Measurements from ENCODE around the gene ACTN1.
A peak's percentile ranks its signal among the peaks of the same experiment; 100 is the strongest.
"Not testable (repeated sequence)": the region's sequence is repeated elsewhere in the genome, so short reads cannot be mapped to it uniquely, and the experiment has no call there.

Gene ACTN1

DNA sequence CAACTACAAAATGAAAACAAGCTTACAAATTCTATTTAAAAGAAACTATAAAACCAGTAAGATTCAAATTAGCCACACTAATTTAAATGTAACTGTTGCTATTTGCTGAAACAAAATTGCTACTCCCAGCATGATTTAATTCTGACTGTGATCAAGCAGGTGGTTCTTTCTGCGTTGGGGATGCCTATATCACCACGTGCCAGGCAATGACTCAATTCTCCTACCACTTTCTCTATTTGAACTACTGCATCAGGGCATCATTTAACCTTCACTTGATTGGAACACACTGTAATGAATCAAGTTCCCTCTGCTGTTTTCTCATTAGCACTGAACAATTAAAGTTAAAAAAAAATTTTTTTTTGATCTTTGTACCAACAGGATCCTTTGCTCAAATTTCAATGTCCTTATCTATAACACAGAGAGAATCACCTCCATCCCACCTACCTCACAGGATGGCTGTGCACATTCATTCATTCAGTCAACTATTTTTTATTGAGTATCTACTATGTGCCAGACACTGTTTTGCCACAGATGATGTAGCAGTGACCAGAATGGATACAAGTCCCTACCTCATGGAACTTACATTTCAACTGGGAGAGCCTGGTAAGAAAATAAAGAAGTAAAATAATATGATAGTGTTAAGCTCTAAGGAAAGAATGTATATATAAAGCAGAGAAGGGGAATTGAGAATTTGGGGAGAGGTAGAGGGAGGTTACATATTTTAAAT is 8.0 kb upstream of the ACTN1 start:
- DNase-seq (ENCODE audit: low read depth, low spot score), result no peak

DNA sequence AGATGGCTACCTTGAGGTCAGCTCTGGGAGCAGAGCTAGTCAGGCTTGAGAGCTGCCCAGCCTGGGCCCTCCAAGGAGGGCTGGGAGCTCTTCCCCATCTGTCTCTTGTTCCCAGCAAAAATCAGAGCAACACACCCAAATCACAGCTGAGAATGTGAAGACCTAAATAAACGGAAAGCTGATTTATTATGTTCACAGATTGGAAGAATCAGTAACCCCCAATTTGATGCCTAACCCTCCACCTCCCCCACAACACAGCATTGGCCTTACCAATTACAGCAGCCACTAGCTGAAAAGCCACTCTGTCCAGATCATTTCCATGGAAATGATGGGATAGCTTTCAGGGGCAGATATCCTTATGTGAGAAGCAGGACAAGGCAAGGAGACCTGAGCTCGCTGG is 7.1 kb upstream of the ACTN1 start:
- DNase-seq (ENCODE audit: low read depth, low spot score), result no peak

DNA sequence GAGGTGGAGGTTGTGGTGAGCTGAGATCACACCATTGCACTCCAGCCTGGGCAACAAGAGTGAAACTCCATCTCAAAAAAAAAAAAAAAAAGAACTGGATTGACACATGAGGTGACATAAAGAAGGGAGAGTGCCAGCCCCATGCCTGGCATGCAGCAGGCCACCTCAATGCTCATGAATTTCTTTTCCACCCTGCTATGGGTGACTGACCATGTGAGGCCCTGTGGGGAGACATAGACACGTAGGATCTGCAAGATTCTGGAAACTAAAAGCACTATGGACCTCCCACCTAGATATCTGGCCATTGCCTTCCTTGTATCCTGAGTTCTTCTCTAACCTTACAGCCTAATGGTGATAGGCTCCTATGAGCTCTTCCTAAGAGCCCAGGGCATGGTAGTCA is 5.6 kb upstream of the ACTN1 start:
- DNase-seq (ENCODE audit: low read depth, low spot score), result no peak

DNA sequence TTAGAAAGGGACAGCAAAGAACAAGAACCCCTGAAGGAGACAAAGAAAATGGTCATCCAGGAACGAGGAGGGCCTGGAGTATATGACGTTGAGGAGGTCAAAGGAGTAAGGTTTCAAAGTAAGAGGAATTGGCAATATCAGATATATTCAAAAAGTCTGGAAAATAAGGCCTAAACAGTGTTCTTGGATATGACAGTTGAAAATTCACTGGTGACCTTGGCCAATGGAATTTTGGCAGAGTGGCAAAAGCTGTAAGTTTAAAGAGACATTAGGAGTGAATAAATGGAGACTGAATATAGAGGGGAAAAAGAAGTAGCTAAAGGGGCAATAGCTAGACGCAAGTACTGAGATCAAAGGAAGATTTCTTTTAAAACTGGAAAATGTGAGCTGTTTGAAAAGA is 4.1 kb upstream of the ACTN1 start:
- no peak for DNase-seq (ENCODE audit: low read depth, low spot score)

DNA sequence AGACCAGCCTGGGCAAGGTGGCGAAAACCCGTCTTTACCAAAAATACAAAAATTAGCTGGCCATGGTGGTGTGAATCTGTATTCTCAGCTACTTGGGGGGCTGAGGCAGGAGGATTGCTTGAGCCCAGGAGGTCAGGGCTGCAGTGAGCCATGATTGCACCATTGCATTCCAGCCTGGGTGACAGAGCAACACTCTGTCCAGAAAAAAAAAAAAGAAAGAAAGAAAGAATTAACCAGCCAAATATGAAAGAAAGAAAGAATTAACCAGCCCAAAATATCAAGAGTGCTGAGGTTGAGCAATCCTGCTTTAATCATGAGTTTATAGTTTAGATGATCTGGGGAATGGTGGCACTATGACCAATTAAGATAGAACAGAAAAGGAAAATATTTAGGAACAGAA is 3.5 kb upstream of the ACTN1 start:
- DNase-seq (ENCODE audit: low read depth, low spot score), result no peak

DNA sequence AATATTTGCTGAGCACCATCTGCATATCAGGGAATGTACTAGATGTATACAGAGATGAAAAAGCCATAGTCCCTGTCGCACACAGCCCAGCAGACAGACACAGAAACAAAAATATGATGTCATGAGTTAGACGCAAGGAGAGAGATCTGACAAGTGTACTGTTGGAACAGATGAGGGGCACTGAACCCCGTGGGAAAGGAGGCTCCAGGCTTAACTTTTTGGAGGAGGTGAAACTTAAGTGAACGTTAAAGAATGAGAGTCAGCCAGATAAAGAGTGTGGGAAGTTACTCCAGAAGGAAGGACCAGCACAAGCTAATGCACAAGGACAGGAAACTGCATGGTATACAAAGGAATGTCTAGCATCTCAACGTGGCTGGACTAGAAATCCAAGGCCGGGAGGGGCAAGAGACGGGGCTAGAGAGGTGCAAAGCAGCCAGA is 2.5 kb upstream of the ACTN1 start:
- no peak for DNase-seq (ENCODE audit: low read depth, low spot score)

DNA sequence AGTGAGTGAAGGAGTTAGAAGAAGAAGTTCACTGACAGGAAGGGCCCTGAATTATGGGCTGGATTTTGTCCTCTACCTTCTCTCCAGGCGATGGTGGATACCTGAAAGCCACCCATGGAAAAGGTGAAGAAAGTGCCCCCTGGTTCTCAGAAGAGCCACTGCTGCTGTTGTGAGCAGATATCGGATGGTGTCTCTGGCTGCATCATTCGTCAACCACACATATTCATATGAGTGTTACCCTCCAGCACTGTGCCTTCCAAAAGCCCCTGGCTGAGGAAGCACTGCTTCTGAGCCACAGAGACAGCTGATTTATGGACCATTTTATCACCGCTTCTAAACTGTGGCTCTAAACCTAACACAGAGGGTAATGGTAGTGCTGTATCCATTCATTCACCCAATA is 2.0 kb upstream of the ACTN1 start:
- DNase-seq (ENCODE audit: low read depth, low spot score), result no peak

DNA sequence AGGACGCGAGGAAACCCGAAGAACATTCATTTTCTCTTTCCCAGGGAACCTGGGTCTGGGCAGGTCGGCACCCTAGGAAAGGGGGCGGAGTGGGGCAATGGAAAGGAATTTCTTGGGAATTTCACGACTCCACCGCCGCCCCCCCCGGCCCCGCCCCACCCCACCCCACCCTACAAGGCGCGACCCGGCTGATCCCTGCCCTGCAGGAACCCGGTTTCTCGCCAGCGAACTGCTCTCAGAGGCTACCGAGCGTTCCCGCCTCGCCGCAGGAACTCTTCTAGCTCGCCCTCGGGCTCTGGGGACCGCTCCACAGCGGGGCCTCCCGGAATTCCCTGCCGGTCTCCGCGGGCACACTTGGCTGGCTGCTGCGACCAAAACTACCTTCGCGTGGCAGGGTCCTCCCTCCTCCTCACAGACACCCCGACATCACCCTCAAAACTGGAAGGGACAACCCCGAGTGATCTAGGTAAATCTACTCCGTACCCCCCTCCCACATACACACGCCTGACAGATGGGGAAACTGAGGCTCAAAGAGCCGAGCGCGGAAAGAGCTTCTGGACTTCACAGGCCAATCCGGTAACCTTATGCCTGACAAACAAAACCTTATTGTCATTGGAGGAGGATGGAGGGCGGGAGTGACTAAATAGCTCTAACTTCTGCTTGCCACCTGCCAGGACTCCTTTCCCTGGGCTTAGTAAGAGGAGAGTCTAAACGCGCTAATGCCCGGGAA is 785 bp upstream of the ACTN1 start:
- DNase-seq (ENCODE audit: low read depth, low spot score), result peak; percentile 67

DNA sequence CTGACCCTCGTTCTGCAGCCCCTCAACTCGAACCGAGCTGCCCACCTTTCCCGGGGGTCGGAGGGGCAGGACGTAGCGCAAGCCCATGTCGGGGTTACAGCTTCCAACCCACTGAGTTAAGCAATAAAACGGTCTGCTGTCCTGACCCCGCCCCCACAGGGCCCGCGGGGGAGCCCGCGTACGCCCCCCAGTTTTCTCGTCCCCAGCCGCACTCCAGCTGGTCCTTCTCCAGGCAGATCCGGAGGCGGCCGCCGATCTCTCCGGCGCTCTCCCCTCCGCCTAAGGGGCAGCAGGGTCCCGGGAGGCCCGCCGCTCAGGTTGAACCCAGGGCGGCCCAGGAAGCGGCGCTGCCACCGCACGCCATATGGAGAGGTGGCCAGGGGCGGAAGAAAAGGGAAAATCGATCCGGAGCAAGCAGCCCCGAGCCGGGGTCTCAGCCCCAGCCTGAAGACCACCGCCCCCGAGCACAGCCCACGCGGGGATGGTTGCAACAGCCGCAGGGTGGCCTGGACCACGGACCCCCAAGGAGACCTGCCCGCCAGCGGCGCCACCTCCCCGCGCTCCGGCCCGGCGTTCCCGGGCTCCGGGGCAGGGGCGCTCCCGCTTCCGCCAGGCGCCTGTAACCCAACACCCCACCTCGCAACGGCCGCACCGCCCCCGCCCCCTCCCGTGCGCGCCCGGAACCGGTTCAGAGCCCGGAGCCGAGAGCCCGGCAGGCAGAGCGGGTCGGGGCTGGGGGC is 760 bp downstream of the ACTN1 start:
- no peak for DNase-seq (ENCODE audit: low read depth, low spot score)

DNA sequence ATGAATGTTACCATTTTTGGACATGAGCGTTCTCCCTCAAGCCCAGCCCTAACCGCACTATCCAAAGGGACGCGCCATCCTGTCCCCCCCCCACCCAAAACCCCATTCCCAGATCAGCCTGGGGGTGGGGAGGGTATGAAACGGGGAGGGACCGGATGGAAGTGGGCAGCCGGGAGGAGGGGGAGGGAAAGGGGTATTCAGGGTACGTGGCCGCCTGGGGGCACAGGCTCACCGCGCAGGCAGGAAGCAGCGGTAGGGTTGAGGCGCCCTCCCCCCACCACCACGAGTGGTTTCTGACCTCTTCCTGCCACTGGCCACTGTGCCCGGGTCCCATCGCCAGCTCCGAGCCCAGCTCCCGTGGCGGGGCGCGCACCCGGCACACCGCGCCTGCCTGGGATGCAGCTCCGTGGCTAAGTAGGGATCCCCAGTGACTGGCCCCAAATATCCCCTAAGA is 1.4 kb downstream of the ACTN1 start:
- DNase-seq (ENCODE audit: low read depth, low spot score), result no peak

DNA sequence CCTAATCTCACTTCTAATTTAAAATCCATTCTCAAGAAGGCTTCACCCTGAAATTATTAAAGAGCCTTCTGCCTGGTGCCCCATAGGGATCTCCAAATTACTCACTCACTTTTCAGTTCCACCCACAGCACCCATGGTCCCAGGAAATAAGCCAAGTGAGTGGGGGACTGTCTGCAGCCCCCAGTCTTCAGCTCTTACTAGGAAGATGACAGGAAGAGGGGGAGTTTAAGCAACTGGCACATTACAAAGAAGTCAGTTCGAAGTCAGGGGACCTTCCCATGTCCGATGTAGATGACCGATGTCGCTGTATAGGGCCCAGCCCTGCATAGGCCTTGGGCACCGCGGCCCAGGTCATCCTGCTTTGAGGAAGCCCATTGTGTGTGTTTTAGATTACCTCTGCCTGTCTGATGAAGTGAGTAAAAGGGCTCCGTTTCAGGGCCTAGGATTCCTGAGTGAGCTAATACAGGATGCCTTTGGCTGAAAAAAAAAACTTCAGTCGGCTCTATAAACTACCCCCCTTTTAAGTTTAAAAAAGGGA is 1.9 kb downstream of the ACTN1 start:
- DNase-seq (ENCODE audit: low read depth, low spot score), result no peak

DNA sequence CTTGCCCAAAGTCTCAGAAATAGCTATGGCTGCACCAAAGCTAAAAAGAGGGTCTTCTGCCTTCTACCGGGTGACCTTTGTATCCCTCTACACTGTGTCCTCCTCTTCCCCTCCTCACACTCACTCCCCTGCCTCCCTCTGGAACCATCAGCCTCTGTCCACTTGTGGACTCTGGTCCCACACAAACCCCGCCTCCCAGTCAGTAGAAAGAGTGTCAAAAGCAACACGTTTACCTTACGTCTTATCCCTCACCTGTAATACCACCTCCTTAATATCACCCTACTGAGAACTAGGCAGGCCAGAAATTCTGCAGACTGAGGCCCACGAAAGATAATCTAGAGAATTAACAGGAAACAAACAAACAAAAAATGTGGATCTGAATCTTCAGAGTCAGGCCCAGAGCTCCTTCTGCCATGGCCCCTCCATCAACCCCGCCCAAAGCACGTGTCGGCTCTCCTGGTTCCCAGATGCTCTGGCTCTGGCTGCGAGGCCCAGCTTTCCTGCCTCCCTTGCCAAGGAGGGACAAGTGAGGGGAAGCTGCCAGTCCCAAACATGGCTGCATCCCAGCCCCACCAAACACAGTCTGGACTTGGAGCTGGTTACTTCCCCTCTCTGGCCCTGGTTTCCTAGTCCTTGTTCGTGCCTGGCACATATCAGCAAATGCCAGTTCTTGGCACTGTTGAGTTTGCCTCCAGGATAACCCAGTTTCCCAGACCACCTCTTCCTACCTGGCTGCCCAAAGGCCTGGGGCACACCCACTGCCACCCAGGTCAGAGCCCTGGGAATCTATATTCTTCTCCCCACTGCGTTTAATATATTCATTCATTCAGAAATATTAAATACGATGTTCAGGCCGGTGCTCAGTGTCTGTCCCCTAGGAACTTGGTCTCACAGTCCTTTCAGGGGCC is 2.7 kb downstream of the ACTN1 start:
- no peak for DNase-seq (ENCODE audit: low read depth, low spot score)

DNA sequence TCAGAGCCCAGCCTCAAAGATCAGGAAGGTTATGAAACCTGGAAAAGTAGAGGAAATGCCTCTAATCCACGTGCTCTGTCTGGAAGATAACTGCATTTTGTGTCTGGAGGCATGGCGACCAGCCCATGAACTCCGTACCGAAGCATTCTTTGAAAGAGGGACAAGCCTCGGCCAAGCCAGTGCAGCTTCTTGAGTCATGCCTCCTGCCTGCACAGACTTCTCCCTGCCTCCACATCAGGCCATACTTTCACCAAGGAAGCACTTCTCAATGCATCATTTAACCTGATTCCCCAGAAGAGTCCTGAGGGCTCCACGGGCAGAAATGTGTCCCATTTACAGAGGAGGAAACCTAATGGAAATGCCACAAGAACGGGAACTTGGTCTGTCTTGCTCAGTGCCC is 3.4 kb downstream of the ACTN1 start:
- no peak for DNase-seq (ENCODE audit: low read depth, low spot score)

DNA sequence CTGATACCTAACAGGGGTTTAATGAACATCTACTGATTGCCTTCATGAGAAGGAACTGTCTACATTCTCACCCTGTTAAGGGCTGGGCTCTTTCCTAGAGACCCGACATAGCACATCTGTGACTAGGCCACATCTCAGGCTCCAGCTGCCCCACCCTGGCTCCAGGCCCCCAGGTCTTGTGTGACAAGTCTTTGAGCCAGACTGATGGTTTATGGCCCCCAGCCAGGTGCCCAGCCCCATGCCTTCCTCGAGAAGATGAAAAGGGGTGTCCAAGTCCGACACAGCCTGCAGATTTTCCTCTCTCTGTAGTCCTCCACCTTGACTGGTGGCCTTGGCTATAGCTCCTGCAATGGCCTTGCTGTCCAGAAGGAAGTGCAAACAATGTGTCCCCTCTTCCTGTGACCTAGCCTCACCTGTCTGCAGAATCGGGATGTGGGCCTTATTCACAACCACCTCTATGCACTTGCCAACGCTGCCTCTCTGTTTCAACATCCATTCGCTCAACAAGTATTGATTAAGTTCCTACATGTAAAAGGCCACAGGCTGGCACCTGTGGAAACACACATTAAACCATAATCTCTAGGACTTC is 4.2 kb downstream of the ACTN1 start:
- no peak for DNase-seq (ENCODE audit: low read depth, low spot score)

DNA sequence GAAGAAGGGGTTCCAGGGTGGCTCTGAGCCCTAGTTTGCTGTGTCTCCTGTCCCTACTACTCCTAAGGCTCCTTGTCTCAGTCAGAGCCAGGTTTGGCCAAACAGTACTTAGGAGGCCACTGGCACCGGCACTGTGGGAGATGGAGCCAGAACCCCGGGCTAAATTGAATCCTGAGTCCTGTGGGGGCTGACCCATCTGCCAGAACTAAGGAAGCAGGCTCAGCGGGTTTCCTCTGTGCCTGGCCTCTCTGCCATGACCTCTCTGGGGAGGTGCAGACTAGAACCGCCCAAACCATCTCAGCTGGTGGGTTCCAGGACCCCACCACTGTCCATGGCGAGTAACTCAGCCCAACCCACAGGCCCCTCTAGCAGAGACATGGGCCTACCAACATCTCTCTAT is 5.5 kb downstream of the ACTN1 start:
- DNase-seq (ENCODE audit: low read depth, low spot score), result no peak

DNA sequence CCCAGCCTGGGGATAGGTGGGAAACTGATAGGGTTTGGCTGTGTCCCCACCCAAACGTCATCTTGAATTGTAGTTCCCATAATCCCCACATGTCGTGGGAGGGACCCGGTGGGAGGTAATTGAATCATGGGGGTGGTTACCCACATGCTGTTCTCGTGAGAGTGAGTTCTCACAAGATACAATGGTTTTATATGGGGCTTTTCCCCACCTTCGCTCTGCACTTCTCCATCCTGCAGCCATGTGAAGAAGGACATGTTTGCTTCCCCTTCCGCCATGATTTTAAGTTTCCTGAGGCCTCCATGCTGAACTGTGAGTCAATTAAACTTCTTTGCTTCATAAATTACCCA is 5.9 kb downstream of the ACTN1 start:
- not testable (repeated sequence) for DNase-seq (ENCODE audit: low read depth, low spot score)

DNA sequence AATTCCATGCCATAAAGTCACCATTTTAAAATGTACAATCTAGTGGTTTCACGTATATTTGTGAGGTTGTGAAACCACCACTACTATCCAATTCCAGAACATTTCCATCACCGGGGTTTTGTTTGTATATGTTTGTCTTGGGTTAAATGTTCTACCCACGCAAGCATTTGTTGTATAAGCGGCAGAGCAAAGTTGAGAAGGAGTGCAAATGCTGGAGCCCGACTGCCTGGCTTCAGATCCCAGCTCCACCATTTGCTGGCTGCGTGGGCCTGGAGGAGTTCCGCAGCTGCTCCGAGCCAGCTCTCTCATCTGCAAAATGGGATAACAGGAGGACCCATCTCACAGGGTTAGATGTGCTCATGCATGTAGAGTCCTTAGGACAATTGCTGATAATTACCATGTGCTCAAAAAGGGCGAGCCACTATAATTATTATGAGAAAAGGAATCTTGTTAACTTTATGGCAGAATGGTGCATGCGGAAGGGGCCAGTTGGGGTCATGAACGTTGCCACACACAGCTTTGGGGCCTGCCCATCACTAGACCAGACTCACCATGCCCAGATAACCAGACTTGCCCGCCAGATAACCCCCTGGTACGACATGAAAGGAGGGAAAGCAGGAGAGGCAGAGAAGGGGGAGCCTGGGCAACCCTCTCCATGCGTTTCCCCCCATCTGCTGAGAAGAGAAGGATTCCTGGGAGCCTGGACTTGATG is 6.4 kb downstream of the ACTN1 start:
- DNase-seq (ENCODE audit: low read depth, low spot score), result no peak

DNA sequence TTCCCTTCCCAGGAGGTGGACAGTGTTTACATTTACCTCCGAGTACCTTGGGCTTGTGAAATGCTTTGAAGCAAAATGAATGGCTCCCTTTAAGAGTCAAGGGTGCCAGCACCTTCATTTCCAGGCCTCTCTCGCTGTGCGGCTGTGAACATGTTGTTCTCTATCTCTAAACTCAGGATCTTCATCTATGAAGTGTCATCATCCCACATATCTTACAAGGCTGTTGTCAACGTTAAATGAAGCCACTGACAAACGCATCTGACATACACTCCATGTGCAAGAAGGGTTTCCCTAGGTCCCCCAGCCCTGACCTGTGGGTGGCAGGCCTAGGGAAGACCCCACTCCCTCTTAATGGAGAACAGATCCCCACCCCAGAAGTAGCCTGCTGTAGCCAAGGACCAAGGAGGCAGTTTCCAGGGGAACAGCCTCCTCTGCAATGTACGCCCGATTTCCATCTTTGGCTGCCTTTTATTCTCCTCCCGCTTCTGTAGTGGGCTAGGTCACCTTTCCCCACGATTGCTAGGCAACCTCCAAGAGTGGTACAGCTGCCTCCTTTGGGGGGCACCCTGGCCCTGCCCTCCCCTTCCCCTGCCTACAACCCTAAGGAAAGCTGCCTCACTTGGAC is 7.6 kb downstream of the ACTN1 start:
- DNase-seq (ENCODE audit: low read depth, low spot score), result no peak

DNA sequence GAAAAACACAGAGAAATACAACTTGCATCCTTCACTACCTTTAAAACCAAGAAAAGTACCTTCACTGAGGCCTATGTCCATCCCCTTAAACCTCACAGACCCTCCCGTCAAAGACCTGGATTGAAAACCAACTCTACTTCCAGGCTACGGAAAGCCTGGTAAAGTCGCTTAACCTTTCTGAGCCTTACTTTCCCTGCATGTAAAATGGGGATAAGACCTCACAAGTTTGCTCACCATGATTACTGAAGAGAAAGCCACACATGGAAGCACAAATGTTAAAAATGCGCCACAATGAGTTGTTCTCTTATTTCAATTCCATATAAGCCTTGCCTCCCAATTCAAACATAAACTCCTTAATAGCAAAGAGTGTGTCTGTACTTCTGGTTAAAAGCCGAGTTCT is 8.4 kb downstream of the ACTN1 start:
- DNase-seq (ENCODE audit: low read depth, low spot score), result no peak

DNA sequence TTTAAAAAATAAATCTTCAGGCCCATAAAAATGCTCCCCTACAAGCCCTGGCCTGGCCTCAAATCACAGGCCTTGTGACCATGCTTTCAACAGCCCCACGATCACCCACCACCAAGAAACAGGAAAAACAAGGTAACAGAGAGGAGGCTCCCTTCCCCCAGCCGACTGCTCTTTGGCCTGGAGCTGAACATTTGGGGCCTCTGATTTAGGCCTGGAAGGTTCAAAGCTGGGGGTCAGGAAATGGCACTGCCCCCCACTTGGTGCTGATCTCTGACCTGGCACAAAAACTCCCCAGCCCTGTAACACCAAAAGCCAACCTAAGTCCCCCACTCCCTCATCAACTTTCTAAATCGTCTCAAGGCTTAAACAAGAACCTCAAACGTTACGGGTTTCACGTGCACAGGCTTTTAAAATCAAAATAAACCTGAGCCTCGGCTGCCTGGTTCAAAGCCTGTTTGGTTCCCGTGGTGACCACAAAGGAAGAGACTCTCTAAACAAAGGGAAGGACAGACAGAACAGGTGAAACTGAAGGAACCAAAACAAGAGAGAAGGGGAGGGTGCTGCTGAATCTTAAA is 9.0 kb downstream of the ACTN1 start:
- DNase-seq (ENCODE audit: low read depth, low spot score), result no peak
